Measurements from ENCODE around the gene LGALS4. TPM values are rescaled to one million over a fixed set of nuclear protein-coding genes. Genes with fewer than 3 reads are reported as not detected.

The LGALS4 gene
- total and polyA plus RNA-seq, 9 of the 15 experiments (the other 6 are each of a cell fraction or from before 2014, with no cell fraction given) = 0.08 to 1.1 (median 0.30) TPM; not detected in 3

DNA sequence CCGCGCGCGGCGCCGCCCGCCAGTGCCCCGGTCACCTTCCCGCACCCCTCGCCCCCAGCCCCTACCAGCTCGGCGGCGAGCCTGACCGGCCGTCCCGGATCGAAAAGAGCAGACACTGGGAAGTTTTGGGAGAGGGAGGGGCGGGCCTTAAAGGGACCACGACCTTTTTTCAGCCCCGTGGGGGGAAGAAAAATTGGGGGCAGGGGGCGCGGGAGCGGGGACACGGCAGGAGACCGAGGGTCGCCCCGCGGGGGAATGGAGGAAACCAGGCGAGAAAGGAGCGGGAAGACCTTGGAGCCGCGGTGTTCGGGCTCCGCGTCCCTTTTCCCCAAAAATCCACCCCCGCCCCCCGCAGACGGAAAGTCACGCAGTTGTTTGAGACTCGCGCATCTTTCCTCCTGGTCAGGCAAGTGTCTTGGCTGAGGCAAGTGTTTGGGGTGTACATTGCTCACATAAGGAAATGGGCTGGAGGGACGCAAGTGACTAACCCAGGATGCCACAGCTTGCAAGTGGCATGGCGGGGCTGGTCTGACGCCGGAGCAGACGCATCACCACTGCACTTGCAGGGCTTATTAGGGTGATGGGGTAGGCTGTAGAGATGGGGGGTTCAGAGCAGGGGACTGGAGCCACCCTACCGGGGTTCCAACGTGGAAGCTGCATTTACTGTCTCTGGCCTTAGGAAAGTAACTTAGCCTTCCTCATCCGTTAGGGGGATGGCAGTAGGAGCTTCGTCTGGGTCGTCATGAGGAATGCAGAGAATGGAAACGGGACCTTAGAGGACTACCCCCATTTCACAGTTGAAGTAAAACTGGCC is 39.7 kb upstream of the LGALS4 start (continued):
- TF ChIP-seq, protein P1, sequence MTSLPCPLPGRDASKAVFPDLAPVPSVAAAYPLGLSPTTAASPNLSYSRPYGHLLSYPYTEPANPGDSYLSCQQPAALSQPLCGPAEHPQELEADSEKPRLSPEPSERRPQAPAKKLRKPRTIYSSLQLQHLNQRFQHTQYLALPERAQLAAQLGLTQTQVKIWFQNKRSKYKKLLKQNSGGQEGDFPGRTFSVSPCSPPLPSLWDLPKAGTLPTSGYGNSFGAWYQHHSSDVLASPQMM (CRISPR knock-in tag; IDR thresholded peaks at IDR 0.05) = no peak
- TF ChIP-seq FOS (IDR thresholded peaks at IDR 0.05; ENCODE audit: extremely low read depth, insufficient read length) (no peak), ZNF778 (CRISPR knock-in tag; IDR thresholded peaks at IDR 0.05) (no peak), RBM22 (IDR thresholded peaks at IDR 0.05; ENCODE audit: low read depth, low read length, poor library complexity, severe bottlenecking) (no peak), TAF15 (IDR thresholded peaks at IDR 0.05; ENCODE audit: low read depth, low read length) (no peak), ARNT (IDR thresholded peaks at IDR 0.05) (no peak), ZNF311 (CRISPR knock-in tag; IDR thresholded peaks at IDR 0.05) (no peak), CTBP1 (IDR thresholded peaks at IDR 0.05; ENCODE audit: borderline replicate concordance) (peak; percentile 51; the same call in 1 of the 2 replicates), CEBPG (CRISPR knock-in tag; IDR thresholded peaks at IDR 0.05) (no peak), CEBPG (tag; conservative IDR thresholded peaks at IDR 0.05 in 1 of 2, IDR thresholded peaks at IDR 0.05 in 1 of 2) (no peak), RCOR1 (IDR thresholded peaks at IDR 0.05; ENCODE audit: borderline replicate concordance in 1 of 2, low read depth in 2 of 2, low read length in 2 of 2) (no peak), WHSC1 (IDR thresholded peaks at IDR 0.05; ENCODE audit: low read length) (no peak), FOXJ2 (tag; IDR thresholded peaks at IDR 0.05) (no peak), CEBPB (tag; IDR thresholded peaks at IDR 0.05) (no peak)
- TF ChIP-seq, protein P2, sequence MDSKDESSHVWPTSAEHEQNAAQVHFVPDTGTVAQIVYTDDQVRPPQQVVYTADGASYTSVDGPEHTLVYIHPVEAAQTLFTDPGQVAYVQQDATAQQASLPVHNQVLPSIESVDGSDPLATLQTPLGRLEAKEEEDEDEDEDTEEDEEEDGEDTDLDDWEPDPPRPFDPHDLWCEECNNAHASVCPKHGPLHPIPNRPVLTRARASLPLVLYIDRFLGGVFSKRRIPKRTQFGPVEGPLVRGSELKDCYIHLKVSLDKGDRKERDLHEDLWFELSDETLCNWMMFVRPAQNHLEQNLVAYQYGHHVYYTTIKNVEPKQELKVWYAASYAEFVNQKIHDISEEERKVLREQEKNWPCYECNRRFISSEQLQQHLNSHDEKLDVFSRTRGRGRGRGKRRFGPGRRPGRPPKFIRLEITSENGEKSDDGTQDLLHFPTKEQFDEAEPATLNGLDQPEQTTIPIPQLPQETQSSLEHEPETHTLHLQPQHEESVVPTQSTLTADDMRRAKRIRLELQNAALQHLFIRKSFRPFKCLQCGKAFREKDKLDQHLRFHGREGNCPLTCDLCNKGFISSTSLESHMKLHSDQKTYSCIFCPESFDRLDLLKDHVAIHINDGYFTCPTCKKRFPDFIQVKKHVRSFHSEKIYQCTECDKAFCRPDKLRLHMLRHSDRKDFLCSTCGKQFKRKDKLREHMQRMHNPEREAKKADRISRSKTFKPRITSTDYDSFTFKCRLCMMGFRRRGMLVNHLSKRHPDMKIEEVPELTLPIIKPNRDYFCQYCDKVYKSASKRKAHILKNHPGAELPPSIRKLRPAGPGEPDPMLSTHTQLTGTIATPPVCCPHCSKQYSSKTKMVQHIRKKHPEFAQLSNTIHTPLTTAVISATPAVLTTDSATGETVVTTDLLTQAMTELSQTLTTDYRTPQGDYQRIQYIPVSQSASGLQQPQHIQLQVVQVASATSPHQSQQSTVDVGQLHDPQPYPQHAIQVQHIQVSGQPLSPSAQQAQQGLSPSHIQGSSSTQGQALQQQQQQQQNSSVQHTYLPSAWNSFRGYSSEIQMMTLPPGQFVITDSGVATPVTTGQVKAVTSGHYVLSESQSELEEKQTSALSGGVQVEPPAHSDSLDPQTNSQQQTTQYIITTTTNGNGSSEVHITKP (IDR thresholded peaks at IDR 0.05; ENCODE audit: partially characterized antibody) = no peak
- TF ChIP-seq, protein P3, sequence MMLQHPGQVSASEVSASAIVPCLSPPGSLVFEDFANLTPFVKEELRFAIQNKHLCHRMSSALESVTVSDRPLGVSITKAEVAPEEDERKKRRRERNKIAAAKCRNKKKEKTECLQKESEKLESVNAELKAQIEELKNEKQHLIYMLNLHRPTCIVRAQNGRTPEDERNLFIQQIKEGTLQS (IDR thresholded peaks at IDR 0.05) = no peak
- TF ChIP-seq, protein P3 (CRISPR knock-in tag; conservative IDR thresholded peaks at IDR 0.05) = no peak
- TF ChIP-seq, protein P4, sequence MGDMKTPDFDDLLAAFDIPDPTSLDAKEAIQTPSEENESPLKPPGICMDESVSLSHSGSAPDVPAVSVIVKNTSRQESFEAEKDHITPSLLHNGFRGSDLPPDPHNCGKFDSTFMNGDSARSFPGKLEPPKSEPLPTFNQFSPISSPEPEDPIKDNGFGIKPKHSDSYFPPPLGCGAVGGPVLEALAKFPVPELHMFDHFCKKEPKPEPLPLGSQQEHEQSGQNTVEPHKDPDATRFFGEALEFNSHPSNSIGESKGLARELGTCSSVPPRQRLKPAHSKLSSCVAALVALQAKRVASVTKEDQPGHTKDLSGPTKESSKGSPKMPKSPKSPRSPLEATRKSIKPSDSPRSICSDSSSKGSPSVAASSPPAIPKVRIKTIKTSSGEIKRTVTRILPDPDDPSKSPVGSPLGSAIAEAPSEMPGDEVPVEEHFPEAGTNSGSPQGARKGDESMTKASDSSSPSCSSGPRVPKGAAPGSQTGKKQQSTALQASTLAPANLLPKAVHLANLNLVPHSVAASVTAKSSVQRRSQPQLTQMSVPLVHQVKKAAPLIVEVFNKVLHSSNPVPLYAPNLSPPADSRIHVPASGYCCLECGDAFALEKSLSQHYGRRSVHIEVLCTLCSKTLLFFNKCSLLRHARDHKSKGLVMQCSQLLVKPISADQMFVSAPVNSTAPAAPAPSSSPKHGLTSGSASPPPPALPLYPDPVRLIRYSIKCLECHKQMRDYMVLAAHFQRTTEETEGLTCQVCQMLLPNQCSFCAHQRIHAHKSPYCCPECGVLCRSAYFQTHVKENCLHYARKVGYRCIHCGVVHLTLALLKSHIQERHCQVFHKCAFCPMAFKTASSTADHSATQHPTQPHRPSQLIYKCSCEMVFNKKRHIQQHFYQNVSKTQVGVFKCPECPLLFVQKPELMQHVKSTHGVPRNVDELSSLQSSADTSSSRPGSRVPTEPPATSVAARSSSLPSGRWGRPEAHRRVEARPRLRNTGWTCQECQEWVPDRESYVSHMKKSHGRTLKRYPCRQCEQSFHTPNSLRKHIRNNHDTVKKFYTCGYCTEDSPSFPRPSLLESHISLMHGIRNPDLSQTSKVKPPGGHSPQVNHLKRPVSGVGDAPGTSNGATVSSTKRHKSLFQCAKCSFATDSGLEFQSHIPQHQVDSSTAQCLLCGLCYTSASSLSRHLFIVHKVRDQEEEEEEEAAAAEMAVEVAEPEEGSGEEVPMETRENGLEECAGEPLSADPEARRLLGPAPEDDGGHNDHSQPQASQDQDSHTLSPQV (IDR thresholded peaks at IDR 0.05) = peak; percentile 25; the same call in 1 of the 2 replicates
